SK-N-MC (cell line): ENCODE data around the gene ARHGEF10L.

Experiments
- EZH2 ChIP-seq: fragments of 200-600 bp; sonication (generic); IDR thresholded peaks from one replicate; pipeline ENCODE4 v1.6.1; 2017; ENCODE audit warnings: antibody characterized with exemption
- POLR2AphosphoS5 ChIP-seq: IDR thresholded peaks from 2 replicates; pipeline ENCODE4 v1.6.1; 2012; ENCODE audit warnings: mild to moderate bottlenecking, low read depth, low read length, borderline replicate concordance

DNA sequence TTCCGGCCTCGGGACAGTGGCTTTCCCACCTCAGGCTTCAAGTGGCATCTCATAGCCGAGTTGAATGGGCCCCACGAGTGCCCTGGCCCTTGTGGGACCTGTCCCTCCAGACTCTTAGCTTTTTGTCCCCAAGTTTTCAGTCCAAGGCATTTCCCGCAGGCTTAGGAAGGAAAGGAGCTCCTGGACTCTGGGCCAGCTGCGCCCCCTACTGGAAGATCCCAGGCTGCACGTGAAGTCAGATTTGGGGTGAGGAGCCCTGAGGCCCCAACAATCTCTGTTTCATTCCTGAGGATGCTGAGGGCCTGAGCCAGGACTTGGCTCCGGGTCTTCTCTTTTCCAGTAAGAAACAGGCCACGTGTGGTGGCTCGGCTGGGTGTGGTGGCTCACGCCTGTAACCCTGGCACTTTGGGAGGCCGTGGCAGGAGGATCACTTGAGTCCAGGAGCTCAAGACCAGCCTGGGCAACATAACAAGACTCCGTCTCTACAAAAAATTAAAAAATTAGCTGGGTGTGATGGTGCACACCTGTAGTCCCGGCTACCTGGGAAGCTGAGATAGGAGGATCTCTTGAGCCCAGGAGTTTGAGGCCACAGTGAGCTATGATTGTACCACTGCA, 67.4 kb downstream of the ARHGEF10L start:
- no peak for TF ChIP-seq POLR2AphosphoS5
- no peak for TF ChIP-seq EZH2
